Transverse colon (tissue), 4 donors: ENCODE data around the gene RUSF1.

ENCODE experiments used
- CTCF ChIP-seq, 5 experiments: fragments of 200-600 bp in 3 of 5; fragments of 450-650 bp in 2 of 5; sonication (generic) in 3 of 5; IDR thresholded peaks; 1 replicate in 2 of 5; 2 replicates in 3 of 5; pipeline ENCODE4 v1.5.1; 2016 to 2017; ENCODE audit warnings: antibody characterized with exemption in 5 of 5, inconsistent platforms in 3 of 5, mild to moderate bottlenecking in 2 of 5, moderate library complexity in 1 of 5
- EP300 ChIP-seq: sonication (generic); formaldehyde crosslinking; IDR thresholded peaks from one replicate; pipeline ENCODE4 v1.6.1; 2017; ENCODE audit warnings: antibody characterized with exemption, low read depth
- POLR2A ChIP-seq: fragments of 450-650 bp; IDR thresholded peaks from one replicate; pipeline ENCODE4 v1.6.1; 2016; ENCODE audit warnings: antibody characterized with exemption, mild to moderate bottlenecking, moderate library complexity
- POLR2AphosphoS5 ChIP-seq, 3 donors: sonication (generic); formaldehyde crosslinking; IDR thresholded peaks; one replicate each; pipeline ENCODE4 v1.6.1; 2016; ENCODE audit warnings: antibody characterized with exemption in 3 of 3

GRCh38 chr16:31451201-31451600, 57.0 kb downstream of the RUSF1 start:
- no peak for TF ChIP-seq CTCF (IDR thresholded peaks at IDR 0.05)
- TF ChIP-seq POLR2AphosphoS5 (IDR thresholded peaks at IDR 0.05), result no peak
- TF ChIP-seq POLR2A, result no peak
- no peak for TF ChIP-seq EP300
